ENCODE data around the gene UBE2L6.

The UBE2L6 gene

DNA sequence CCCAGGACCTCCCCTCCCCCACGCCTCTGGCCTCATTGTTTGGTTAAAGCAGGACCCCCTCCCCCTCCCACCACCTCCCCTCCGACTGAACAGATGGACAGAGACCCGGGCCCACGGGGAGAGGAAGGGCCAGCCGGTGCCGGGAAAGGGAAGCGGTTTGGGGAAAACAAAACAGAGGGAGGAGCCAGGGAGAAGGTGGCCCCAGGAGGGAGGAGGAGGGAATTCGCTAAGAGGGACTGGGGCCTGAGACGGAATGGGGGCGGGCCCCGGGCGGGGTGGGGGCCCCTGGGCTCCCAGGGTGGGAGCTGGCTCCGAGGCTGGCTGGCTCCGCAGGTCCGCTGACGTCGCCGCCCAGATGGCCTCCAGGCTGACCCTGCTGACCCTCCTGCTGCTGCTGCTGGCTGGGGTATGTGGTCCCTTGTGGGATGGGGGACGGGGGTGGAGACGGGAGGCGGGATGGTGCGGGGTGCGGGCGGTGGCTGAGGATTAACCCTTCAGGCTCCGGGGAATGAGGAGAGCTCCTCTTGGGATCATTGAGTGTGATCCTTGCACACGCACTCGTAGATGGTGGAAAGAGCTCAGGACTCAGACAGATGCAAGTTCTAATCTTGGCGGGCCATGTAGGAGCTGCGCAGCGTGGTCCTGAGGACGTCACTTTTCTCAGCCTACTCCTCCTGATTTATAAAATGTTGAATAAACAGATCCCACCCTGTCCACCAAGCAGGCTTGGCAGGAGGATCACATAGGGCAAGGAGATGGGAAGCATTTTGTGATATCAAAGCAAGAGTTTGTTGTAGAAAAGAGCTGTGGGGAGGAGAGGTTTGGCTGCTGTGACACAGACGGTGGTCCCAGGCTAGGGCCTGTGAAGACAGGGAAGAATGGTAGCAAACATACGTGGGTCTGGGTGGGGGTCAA is 30.7 kb upstream of the UBE2L6 start:
- Histone ChIP-seq H3K9me3 (ENCODE audit: insufficient read depth, low read length) (no peaks in the 10 kb centered on the region), H3K9ac (ENCODE audit: low read length) (no peak overlapping the region), H3K27ac (ENCODE audit: low read depth, low read length) (no peak overlapping the region), H3K27me3 (ENCODE audit: low read length) (no peaks in the 10 kb centered on the region), H4K20me1 (ENCODE audit: low read depth, low read length) (no peaks in the 10 kb centered on the region), H3K4me3 (ENCODE audit: insufficient read depth, low read length, poor library complexity, severe bottlenecking) (no peak overlapping the region), H3K9me2 (replicated peaks; ENCODE audit: insufficient read depth, low read length) (no peaks in the 10 kb centered on the region), H3K36me3 (ENCODE audit: low read length) (no peaks in the 10 kb centered on the region), H3F3A (ENCODE audit: insufficient read depth) (no peaks in the 10 kb centered on the region), H3K4me2 (ENCODE audit: low read depth, low read length, poor library complexity, severe bottlenecking) (no peak overlapping the region), H2AFZ (ENCODE audit: low read depth, low read length, severe bottlenecking) (no peak overlapping the region), H3K79me2 (ENCODE audit: insufficient read depth, low read length) (no peaks in the 10 kb centered on the region)
- TF ChIP-seq EZH2phosphoT487 (conservative IDR thresholded peaks at IDR 0.05; ENCODE audit: low read length) = no peak
- TF ChIP-seq, protein P1, sequence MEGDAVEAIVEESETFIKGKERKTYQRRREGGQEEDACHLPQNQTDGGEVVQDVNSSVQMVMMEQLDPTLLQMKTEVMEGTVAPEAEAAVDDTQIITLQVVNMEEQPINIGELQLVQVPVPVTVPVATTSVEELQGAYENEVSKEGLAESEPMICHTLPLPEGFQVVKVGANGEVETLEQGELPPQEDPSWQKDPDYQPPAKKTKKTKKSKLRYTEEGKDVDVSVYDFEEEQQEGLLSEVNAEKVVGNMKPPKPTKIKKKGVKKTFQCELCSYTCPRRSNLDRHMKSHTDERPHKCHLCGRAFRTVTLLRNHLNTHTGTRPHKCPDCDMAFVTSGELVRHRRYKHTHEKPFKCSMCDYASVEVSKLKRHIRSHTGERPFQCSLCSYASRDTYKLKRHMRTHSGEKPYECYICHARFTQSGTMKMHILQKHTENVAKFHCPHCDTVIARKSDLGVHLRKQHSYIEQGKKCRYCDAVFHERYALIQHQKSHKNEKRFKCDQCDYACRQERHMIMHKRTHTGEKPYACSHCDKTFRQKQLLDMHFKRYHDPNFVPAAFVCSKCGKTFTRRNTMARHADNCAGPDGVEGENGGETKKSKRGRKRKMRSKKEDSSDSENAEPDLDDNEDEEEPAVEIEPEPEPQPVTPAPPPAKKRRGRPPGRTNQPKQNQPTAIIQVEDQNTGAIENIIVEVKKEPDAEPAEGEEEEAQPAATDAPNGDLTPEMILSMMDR (IDR thresholded peaks at IDR 0.05; ENCODE audit: insufficient read depth, low read length, poor library complexity, severe bottlenecking) = no peak

DNA sequence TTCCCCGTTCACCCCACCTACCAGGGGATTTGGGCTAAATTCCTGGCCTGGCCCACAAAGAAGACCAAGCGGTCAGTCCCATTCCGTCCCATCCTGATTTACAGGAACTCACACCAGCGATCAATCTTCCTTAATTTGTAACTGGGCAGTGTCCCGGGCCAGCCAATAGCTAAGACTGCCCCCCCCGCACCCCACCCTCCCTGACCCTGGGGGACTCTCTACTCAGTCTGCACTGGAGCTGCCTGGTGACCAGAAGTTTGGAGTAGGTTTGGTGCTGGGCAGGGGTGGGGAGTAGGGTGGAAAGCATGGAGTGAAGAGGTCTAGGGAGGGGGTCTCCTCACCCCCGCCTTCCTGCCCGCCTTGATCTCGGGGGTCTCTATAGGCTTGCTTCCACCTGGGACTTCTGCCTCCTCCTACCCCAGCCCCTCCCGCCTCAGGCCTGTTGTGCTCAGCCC is 30.0 kb upstream of the UBE2L6 start, which contains the start of gene SERPING1:
TSS of gene SERPING1 (plus strand) at position 225 of the 455 bp plus-strand sequence. CDS start 586 bp downstream, outside the sequence.
- H3F3A ChIP-seq (ENCODE audit: insufficient read depth) = no peaks in the 10 kb centered on the region
- H3K27ac ChIP-seq (ENCODE audit: low read depth, low read length) = no peak within 1 kb of the TSS
- no peak within 1 kb of the TSS for H2AFZ ChIP-seq (ENCODE audit: low read depth, low read length, severe bottlenecking)
- no peak within 1 kb of the TSS for H3K4me2 ChIP-seq (ENCODE audit: low read depth, low read length, poor library complexity, severe bottlenecking)
- no peaks in the 10 kb centered on the region for H3K79me2 ChIP-seq (ENCODE audit: insufficient read depth, low read length)
- no peak within 1 kb of the TSS for H3K9ac ChIP-seq (ENCODE audit: low read length)
- no peak within 1 kb of the TSS for H3K4me3 ChIP-seq (ENCODE audit: insufficient read depth, low read length, poor library complexity, severe bottlenecking)
- TF ChIP-seq, protein P1 (IDR thresholded peaks at IDR 0.05; ENCODE audit: insufficient read depth, low read length, poor library complexity, severe bottlenecking) = no peak
- no peak for TF ChIP-seq EZH2phosphoT487 (conservative IDR thresholded peaks at IDR 0.05; ENCODE audit: low read length)
- no peaks in the 10 kb centered on the region for H3K36me3 ChIP-seq (ENCODE audit: low read length)
- H4K20me1 ChIP-seq (ENCODE audit: low read depth, low read length) = no peaks in the 10 kb centered on the region
- H3K27me3 ChIP-seq (ENCODE audit: low read length) = no peaks in the 10 kb centered on the region
- H3K9me3 ChIP-seq (ENCODE audit: insufficient read depth, low read length) = no peaks in the 10 kb centered on the region
- H3K9me2 ChIP-seq (replicated peaks; ENCODE audit: insufficient read depth, low read length) = no peaks in the 10 kb centered on the region

DNA sequence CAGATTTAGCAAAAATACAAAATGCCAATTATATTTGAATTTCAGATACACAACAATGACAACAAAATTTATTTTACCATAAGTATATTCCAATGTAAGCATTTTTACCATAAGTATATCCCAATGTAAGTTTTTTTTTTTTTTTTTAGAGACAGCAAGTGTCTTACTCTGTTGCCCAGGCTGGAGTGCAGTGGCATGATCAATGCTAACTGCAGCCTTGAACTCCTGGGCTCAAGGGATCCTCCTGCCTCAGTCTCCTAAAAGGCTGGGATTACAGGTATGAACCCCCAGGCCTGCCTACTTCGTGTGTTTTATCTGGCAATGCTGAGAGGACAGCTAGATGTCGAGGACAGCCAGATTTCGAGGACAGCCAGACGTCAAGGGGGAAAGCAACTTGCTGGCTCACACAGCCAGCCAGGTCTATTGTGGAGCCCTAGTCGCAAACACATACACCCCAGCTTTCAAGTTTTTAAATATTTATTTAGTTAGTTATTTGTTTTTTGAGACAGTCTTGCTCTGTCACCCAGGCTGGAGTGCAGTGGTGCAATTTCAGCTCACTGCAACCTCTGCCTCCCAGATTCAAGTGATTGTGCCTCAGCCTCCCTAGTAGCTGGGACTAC is 28.9 kb upstream of the UBE2L6 start:
- Histone ChIP-seq H3K79me2 (ENCODE audit: insufficient read depth, low read length) (no peaks in the 10 kb centered on the region), H3K27me3 (ENCODE audit: low read length) (no peaks in the 10 kb centered on the region), H3K4me3 (ENCODE audit: insufficient read depth, low read length, poor library complexity, severe bottlenecking) (no peak overlapping the region)

More for the DNA sequence above, 28.9 kb upstream of the UBE2L6 start:
- no peak overlapping the region for H3K9ac ChIP-seq (ENCODE audit: low read length)
- no peak overlapping the region for H3K4me2 ChIP-seq (ENCODE audit: low read depth, low read length, poor library complexity, severe bottlenecking)
- H4K20me1 ChIP-seq (ENCODE audit: low read depth, low read length) = no peaks in the 10 kb centered on the region
- H3K9me2 ChIP-seq (replicated peaks; ENCODE audit: insufficient read depth, low read length) = no peaks in the 10 kb centered on the region
- H2AFZ ChIP-seq (ENCODE audit: low read depth, low read length, severe bottlenecking) = no peak overlapping the region
- H3F3A ChIP-seq (ENCODE audit: insufficient read depth) = no peaks in the 10 kb centered on the region
- no peaks in the 10 kb centered on the region for H3K36me3 ChIP-seq (ENCODE audit: low read length)
- TF ChIP-seq, protein P1 (IDR thresholded peaks at IDR 0.05; ENCODE audit: insufficient read depth, low read length, poor library complexity, severe bottlenecking) = no peak
- no peak for TF ChIP-seq EZH2phosphoT487 (conservative IDR thresholded peaks at IDR 0.05; ENCODE audit: low read length)
- no peaks in the 10 kb centered on the region for H3K9me3 ChIP-seq (ENCODE audit: insufficient read depth, low read length)
- H3K27ac ChIP-seq (ENCODE audit: low read depth, low read length) = no peak overlapping the region
